RWPE2 (cell line): Measurements from ENCODE around the gene SMARCD2.
"Not testable (repeated sequence)": the region's sequence is repeated elsewhere in the genome, so short reads cannot be mapped to it uniquely, and the experiment has no call there.

Source experiments
- ATAC-seq: fragments of 200-7000 bp; cut with Tn5 transposase; 3 replicates; pipeline ENCODE4 v1.9.1; 2021; ENCODE audit warnings: low read depth
- DNase-seq: peaks from one replicate; pipeline ENCODE4 v3.0.0-alpha.2; 2020; ENCODE audit warnings: low spot score
- H3K27ac ChIP-seq: fragments of 450-650 bp; 2 replicates; pipeline ENCODE4 v1.5.1; 2017; ENCODE audit warnings: mild to moderate bottlenecking; ENCODE audit not compliant: poor library complexity, severe bottlenecking
- H3K27me3 ChIP-seq: fragments of 250-450 bp; sonication (Bioruptor Pico); 2 replicates; pipeline ENCODE4 v1.5.1; 2021; ENCODE audit warnings: mild to moderate bottlenecking, moderate library complexity; ENCODE audit not compliant: insufficient read depth, poor library complexity, severe bottlenecking
- H3K36me3 ChIP-seq: fragments of 250-450 bp; sonication (Bioruptor Pico); 2 replicates; pipeline ENCODE4 v1.5.1; 2020; ENCODE audit warnings: low read depth, mild to moderate bottlenecking, moderate library complexity
- H3K4me1 ChIP-seq: fragments of 250-450 bp; sonication (Bioruptor Pico); 2 replicates; pipeline ENCODE4 v1.5.1; 2021; ENCODE audit warnings: mild to moderate bottlenecking, moderate library complexity; ENCODE audit not compliant: insufficient read depth, poor library complexity, severe bottlenecking
- H3K4me3 ChIP-seq: fragments of 250-450 bp; sonication (Bioruptor Pico); 2 replicates; pipeline ENCODE4 v1.5.1; 2021; ENCODE audit warnings: mild to moderate bottlenecking, moderate library complexity; ENCODE audit not compliant: severe bottlenecking
- H3K9me3 ChIP-seq: fragments of 250-450 bp; sonication (Bioruptor Pico); 2 replicates; pipeline ENCODE4 v1.5.1; 2021; ENCODE audit warnings: mild to moderate bottlenecking, moderate library complexity; ENCODE audit not compliant: severe bottlenecking
- TF ChIP-seq, protein P1 (sequence below): fragments of 450-650 bp; IDR thresholded peaks from one replicate; pipeline ENCODE4 v1.5.1; 2017; ENCODE audit warnings: mild to moderate bottlenecking, moderate library complexity; ENCODE audit not compliant: poor library complexity, severe bottlenecking

Gene SMARCD2

DNA sequence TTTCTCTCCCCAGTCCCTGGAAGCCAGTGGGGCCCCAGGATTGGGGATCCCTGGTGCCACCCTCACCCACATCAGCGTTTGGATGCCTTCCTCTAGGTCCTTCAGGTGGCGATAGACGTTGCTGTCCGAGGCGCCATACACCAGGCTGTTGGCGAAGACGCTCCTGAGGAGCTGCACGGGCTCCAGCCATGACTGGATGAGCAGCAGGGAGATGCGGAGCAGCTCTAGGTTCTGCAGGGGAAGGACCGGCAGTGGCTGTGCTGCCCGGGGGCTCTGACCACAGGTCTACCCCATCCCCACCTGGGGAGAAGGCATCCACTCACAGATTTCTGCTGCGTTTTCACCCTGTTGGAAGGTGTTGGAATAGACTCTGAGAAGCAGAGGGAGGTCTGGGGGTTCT lies 38.2 kb upstream of the SMARCD2 start:
- Histone ChIP-seq H3K9me3 (no peaks in the 10 kb centered on the region), H3K27me3 (no peaks in the 10 kb centered on the region), H3K4me1 (no peaks in the 10 kb centered on the region), H3K4me3 (no peak overlapping the region), H3K36me3 (no peaks in the 10 kb centered on the region), H3K27ac (no peak overlapping the region)
- TF ChIP-seq, protein P1, sequence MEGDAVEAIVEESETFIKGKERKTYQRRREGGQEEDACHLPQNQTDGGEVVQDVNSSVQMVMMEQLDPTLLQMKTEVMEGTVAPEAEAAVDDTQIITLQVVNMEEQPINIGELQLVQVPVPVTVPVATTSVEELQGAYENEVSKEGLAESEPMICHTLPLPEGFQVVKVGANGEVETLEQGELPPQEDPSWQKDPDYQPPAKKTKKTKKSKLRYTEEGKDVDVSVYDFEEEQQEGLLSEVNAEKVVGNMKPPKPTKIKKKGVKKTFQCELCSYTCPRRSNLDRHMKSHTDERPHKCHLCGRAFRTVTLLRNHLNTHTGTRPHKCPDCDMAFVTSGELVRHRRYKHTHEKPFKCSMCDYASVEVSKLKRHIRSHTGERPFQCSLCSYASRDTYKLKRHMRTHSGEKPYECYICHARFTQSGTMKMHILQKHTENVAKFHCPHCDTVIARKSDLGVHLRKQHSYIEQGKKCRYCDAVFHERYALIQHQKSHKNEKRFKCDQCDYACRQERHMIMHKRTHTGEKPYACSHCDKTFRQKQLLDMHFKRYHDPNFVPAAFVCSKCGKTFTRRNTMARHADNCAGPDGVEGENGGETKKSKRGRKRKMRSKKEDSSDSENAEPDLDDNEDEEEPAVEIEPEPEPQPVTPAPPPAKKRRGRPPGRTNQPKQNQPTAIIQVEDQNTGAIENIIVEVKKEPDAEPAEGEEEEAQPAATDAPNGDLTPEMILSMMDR: no peak
- ATAC-seq (no peak), DNase-seq (no peak)

DNA sequence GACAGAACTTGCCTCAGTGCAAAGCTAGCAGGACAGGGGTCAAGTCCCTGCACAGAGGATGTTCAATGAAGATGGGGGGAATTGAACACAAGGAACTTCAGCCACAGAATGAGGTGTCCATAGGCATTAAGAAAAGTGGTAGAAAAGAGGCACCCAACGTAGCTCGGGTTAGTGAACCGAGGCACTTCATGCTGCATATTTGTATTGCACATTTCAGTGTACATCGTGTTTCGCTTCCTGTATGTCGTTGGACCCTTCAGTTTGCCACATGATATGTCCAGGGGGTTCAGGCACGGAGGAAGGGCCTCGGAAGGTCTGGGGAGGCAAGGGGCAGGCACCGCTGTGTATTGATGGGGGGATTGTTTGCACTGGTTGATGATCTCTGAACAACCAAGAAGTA lies 35.9 kb upstream of the SMARCD2 start:
- DNase-seq, ATAC-seq, H3K9me3 ChIP-seq, H3K4me1 ChIP-seq, H3K36me3 ChIP-seq, H3K4me3 ChIP-seq, H3K27me3 ChIP-seq, H3K27ac ChIP-seq: not testable (repeated sequence)

DNA sequence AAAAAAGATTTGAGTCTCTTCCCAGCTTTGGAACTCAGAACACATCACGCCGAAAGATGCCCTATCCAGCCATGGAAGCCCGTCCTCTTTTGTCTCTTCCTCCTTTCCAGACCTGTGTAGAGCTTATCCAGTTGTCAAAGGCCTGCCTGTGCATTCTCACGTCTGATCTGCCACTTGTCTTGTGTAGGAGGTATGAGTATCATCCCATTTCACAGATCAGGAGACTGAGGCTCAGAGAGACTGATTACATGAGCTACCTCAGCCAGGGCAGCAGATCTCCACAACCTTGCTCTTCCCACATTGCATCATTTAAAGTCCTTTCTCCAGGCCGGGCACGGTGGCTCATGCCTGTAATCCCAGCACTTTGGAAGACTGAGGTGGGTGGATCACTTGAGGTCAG lies 32.2 kb upstream of the SMARCD2 start:
- not testable (repeated sequence) for H3K9me3 ChIP-seq, ATAC-seq, H3K27me3 ChIP-seq, H3K36me3 ChIP-seq, H3K4me3 ChIP-seq, H3K4me1 ChIP-seq, DNase-seq, H3K27ac ChIP-seq

DNA sequence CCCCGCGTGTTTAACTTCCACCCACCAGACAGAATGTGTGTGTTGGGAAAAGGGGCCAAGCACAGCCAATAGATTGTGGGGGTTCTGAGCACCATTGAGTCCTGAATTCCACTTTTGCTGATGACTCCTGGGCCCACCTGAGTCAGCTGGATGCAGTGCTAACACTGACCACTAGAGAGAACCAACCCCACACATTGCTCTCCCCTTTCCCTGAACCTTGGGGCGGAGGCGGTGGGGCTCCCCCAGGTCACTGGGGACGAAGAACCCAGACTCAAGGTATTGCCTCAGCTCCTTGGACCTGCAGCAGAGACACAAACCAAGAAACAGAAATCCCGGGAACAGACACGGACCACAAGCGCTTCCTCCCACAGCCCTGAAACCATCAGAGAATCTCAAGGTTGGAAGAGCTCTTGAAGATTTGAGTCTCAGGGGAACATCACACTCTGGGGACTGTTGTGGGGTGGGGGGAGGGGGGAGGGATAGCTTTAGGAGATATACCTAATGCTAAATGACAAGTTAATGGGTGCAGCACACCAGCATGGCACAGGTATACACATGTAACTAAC lies 31.7 kb upstream of the SMARCD2 start:
- not testable (repeated sequence) for DNase-seq, H3K9me3 ChIP-seq, H3K27me3 ChIP-seq, H3K4me3 ChIP-seq, H3K36me3 ChIP-seq, ATAC-seq, H3K27ac ChIP-seq, H3K4me1 ChIP-seq

DNA sequence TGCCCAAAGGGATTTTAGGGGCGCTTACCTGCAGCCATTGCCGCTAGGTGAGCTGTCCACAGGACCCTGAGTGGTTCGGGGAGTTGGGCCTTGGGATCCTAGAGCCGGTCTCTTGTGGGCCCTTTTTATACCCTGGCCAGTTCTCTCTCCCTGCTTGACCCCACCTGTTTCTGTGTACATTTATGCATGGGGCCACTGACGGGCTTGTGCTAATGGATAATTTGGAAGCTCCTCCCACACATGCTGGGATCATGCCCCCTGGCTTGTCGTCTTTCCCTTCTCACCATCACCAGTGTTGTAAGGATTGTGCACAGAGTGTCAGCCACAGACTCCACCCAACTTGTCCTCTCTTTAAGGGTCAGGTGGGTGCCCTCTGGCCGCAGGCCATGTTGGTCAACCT lies 31.1 kb upstream of the SMARCD2 start, which contains the start of gene CSH2:
CSH2 (minus strand) TSS at position 101 of the 400 bp plus-strand sequence; CDS start at position 38, 63 bp downstream.
- H3K9me3 ChIP-seq, H3K4me3 ChIP-seq, H3K27ac ChIP-seq, ATAC-seq, H3K4me1 ChIP-seq, DNase-seq, H3K27me3 ChIP-seq, H3K36me3 ChIP-seq: not testable (repeated sequence)

DNA sequence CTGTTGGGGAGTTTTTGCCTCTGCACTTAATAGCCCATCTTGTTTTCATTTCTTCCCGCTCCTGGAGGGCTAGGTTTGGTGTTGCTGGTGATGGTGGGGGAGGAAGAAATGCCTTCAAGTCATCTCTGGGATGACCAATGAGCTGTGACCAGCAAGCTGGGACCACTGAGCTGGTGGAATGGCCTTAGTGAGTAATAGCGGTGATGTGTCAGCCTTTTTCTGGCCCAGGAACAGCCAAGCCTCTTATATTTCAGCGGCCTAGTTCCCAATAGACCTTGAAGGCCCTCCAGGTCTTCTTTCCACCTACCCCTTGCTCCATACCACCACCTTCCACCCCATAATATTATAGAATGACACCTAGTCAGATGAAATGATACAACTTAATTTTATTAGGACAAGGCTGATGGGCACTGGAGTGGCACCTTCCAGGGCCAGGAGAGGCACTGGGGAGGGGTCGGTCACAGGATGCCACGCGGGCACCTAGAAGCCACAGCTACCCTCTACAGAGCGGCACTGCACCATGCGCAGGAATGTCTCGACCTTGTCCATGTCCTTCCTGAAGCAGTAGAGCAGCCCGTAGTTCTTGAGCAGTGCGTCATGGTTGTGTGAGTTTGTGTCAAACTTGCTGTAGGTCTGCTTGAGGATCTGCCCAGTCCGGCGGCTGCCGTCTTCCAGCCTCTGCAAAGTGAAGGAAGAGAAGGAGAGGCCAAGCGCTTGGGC lies 29.3 kb upstream of the SMARCD2 start:
- not testable (repeated sequence) for H3K4me3 ChIP-seq, H3K27ac ChIP-seq, H3K36me3 ChIP-seq, H3K4me1 ChIP-seq, H3K9me3 ChIP-seq, H3K27me3 ChIP-seq, DNase-seq, ATAC-seq

DNA sequence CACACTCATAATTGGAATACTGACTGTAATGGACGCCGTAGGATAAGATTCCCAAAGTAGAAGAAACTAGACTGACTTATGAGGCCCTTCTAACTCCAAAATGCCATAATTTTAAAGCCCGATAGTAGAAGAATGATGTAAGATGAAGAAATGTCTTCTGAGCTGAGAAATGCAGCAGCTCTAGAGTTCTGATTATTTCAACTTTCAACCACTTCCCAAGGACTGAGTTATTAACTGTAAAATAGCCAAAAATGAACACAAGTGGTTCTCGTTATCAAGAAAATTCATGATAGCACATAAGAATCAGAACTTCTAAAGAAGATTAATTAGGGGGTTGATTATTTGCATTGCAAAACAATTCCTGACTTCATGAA lies 27.8 kb upstream of the SMARCD2 start:
- not testable (repeated sequence) for H3K27me3 ChIP-seq, H3K27ac ChIP-seq, ATAC-seq, H3K36me3 ChIP-seq, DNase-seq, H3K9me3 ChIP-seq, H3K4me3 ChIP-seq, H3K4me1 ChIP-seq

DNA sequence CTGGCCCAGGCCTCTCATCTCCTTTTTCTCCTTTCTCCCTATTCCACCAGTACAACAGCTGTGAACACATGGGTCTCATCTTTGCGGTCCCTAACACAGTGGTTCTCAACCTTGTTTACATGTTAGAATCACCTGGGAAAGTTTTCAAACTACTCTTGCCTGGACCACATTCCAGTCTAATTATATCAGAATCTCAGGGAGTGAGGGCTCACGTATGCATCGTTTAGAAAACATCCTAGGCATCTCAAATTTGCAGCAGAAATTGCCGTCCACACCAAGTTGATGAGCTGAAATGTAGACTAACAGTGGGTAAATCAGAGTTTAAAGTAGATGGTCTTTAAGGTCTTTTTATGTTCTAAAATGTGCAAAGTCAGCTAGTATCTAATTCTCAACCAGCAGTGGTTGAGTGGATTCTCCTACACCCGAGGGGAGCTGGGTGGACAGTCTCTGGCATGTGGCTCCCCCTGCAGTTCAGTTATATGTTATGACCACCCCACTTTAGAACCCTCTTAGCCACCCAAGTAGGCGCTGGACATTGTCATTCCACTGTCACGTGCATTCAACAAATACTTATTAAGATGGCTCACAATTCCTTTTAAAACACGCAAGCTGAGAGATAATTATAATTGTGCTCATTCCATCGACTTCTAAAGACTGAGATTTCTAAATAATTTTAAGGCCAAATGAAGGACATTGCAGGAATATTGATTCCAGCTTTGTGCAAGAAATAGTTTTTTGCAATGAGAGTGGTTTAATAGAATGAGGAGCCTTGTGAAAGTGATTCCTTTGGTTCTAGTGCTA lies 27.2 kb upstream of the SMARCD2 start:
- not testable (repeated sequence) for H3K36me3 ChIP-seq, H3K27me3 ChIP-seq, H3K4me1 ChIP-seq, H3K27ac ChIP-seq, DNase-seq, H3K4me3 ChIP-seq, H3K9me3 ChIP-seq
- ATAC-seq: peak; percentile 83

DNA sequence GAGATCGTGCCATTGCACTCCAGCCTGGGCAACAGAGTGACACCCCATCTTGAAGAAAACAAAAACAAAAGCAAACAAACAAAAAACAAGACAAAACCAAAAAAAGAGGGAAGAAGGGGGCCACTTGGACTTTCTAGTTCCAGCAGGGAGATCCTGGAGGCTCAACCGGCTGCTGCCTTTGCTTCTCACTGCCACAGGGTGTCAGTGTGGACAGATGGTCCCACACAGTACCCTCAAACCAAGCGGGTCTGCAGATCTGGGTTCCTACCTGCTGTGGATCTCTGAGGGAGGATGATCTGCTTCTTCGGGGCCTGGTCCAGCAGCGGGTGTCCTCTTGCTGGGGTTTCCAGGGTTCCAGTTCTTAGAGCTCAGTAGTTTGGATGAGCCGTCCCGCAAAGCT lies 24.1 kb upstream of the SMARCD2 start:
- not testable (repeated sequence) for H3K4me3 ChIP-seq, H3K36me3 ChIP-seq, DNase-seq, H3K9me3 ChIP-seq, H3K4me1 ChIP-seq, H3K27ac ChIP-seq, H3K27me3 ChIP-seq, ATAC-seq
